WTC11 (cell line): ENCODE measurements around the gene LPIN2. TPM values are rescaled to one million over a fixed set of nuclear protein-coding genes. Genes with fewer than 3 reads are reported as not detected.

Experiments used
- ATAC-seq: fragments of 200-7000 bp; cut with Tn5 transposase; 2 replicates; pipeline ENCODE4 v1.10.0; 2021; ENCODE audit warnings: mild to moderate bottlenecking, moderate library complexity
- CTCF ChIA-PET: fragments of 300-600 bp; sonication (Branson Sonifier 250); formaldehyde crosslinking; loops from one replicate; lab custom pipeline; 2021; ENCODE audit warnings: antibody characterized with exemption; lab: Charles Lee
- POLR2A ChIA-PET: fragments of 350-600 bp; sonication (Branson Sonifier 250); formaldehyde crosslinking; loops from one replicate; lab custom pipeline; 2021; ENCODE audit warnings: antibody characterized with exemption; lab: Charles Lee
- DNase-seq: peaks from one replicate; pipeline ENCODE4 v3.0.0; 2021; ENCODE audit warnings: low spot score
- H3K27ac Mint-ChIP-seq: 2 replicates; pipeline ENCODE4 v1.8.0; 2021; ENCODE audit warnings: mixed read lengths
- H3K27me3 Mint-ChIP-seq: 2 replicates; pipeline ENCODE4 v1.8.0; 2021; ENCODE audit warnings: low read depth, mild to moderate bottlenecking, moderate library complexity, mixed read lengths
- H3K36me3 Mint-ChIP-seq: 2 replicates; pipeline ENCODE4 v1.8.0; 2021; ENCODE audit warnings: mixed read lengths
- H3K4me1 Mint-ChIP-seq: 2 replicates; pipeline ENCODE4 v1.8.0; 2022; ENCODE audit warnings: mixed read lengths
- H3K4me3 Mint-ChIP-seq: 2 replicates; pipeline ENCODE4 v1.8.0; 2021; ENCODE audit warnings: mild to moderate bottlenecking, moderate library complexity, mixed read lengths
- H3K9me3 Mint-ChIP-seq: 2 replicates; pipeline ENCODE4 v1.8.0; 2021; ENCODE audit warnings: mixed read lengths
- ELF4 ChIP-seq: sonication (generic); formaldehyde crosslinking; IDR thresholded peaks from 2 replicates; pipeline ENCODE4 v1.8.1; 2022; ENCODE audit warnings: low read depth, mild to moderate bottlenecking, moderate library complexity, missing genetic modification reagents
- FOXK1 ChIP-seq: sonication (generic); formaldehyde crosslinking; IDR thresholded peaks from 2 replicates; pipeline ENCODE4 v1.8.0; 2022; ENCODE audit warnings: mild to moderate bottlenecking, moderate library complexity, missing genetic modification reagents
- GABPB1 ChIP-seq: sonication (generic); formaldehyde crosslinking; IDR thresholded peaks from 2 replicates; pipeline ENCODE4 v1.8.1; 2023; ENCODE audit warnings: mild to moderate bottlenecking, missing genetic modification reagents
- IRF2 ChIP-seq: sonication (generic); formaldehyde crosslinking; IDR thresholded peaks from 2 replicates; pipeline ENCODE4 v1.8.0; 2022; ENCODE audit warnings: low read depth, missing genetic modification reagents, borderline replicate concordance
- JUN ChIP-seq: sonication (generic); formaldehyde crosslinking; IDR thresholded peaks from 2 replicates; pipeline ENCODE4 v1.8.0; 2023; ENCODE audit warnings: mild to moderate bottlenecking, missing genetic modification reagents
- NFE2L1 ChIP-seq: sonication (generic); formaldehyde crosslinking; IDR thresholded peaks from 2 replicates; pipeline ENCODE4 v1.8.1; 2023; ENCODE audit warnings: missing genetic modification reagents
- NR1H2 ChIP-seq: sonication (generic); formaldehyde crosslinking; IDR thresholded peaks from 2 replicates; pipeline ENCODE4 v1.9.0; 2021; ENCODE audit warnings: mild to moderate bottlenecking, moderate library complexity, missing genetic modification reagents
- OVOL2 ChIP-seq: fragments of 250-450 bp; sonication (Bioruptor Pico); IDR thresholded peaks from 2 replicates; pipeline ENCODE4 v1.9.0; 2021; ENCODE audit warnings: mild to moderate bottlenecking, borderline replicate concordance
- PRRX2 ChIP-seq: fragments of 250-450 bp; sonication (Bioruptor Pico); IDR thresholded peaks from 2 replicates; pipeline ENCODE4 v1.8.0; 2021; ENCODE audit warnings: mild to moderate bottlenecking
- TEAD1 ChIP-seq: sonication (generic); formaldehyde crosslinking; IDR thresholded peaks from 2 replicates; pipeline ENCODE4 v1.8.0; 2022; ENCODE audit warnings: mild to moderate bottlenecking, missing genetic modification reagents
- ZBTB21 ChIP-seq: sonication (generic); formaldehyde crosslinking; IDR thresholded peaks from 2 replicates; pipeline ENCODE4 v1.8.1; 2023; ENCODE audit warnings: mild to moderate bottlenecking, missing genetic modification reagents, borderline replicate concordance
- ZNF138 ChIP-seq: sonication (generic); formaldehyde crosslinking; conservative IDR thresholded peaks from 2 replicates; pipeline ENCODE4 v1.8.1; 2022; ENCODE audit warnings: mild to moderate bottlenecking, moderate library complexity, missing genetic modification reagents
- ZNF219 ChIP-seq: sonication (generic); formaldehyde crosslinking; IDR thresholded peaks from 2 replicates; pipeline ENCODE4 v1.8.0; 2023; ENCODE audit warnings: missing genetic modification reagents, mild to moderate bottlenecking, borderline replicate concordance
- ZNF263 ChIP-seq: sonication (generic); formaldehyde crosslinking; IDR thresholded peaks from 2 replicates; pipeline ENCODE4 v1.8.1; 2022; ENCODE audit warnings: low read depth, mild to moderate bottlenecking, moderate library complexity, missing genetic modification reagents
- ZNF396 ChIP-seq: fragments of 250-450 bp; sonication (Bioruptor Pico); IDR thresholded peaks from 2 replicates; pipeline ENCODE4 v1.8.0; 2021; ENCODE audit warnings: mild to moderate bottlenecking, moderate library complexity, borderline replicate concordance
- total RNA-seq: library from RNA; stranded (reverse); gene quantifications from 3 replicates; pipeline ENCODE4 v1.2.3, GENCODE V29; 2021
- TF ChIP-seq, protein P1 (sequence below): sonication (generic); formaldehyde crosslinking; IDR thresholded peaks from 2 replicates; pipeline ENCODE4 v1.8.1; 2023; ENCODE audit warnings: mild to moderate bottlenecking, moderate library complexity, missing genetic modification reagents
- TF ChIP-seq, protein P2 (sequence below): sonication (generic); formaldehyde crosslinking; IDR thresholded peaks from 2 replicates; pipeline ENCODE4 v1.8.1; 2023; ENCODE audit warnings: mild to moderate bottlenecking, missing genetic modification reagents, borderline replicate concordance
- TF ChIP-seq, protein P3 (sequence below): fragments of 200-600 bp; IDR thresholded peaks from 2 replicates; pipeline ENCODE4 v1.8.0; 2022; ENCODE audit warnings: antibody characterized with exemption
- TF ChIP-seq, protein P4 (sequence below): sonication (generic); formaldehyde crosslinking; IDR thresholded peaks from 2 replicates; pipeline ENCODE4 v1.8.0; 2023; ENCODE audit warnings: missing genetic modification reagents
- TF ChIP-seq, protein P5 (sequence below): sonication (generic); formaldehyde crosslinking; IDR thresholded peaks from 2 replicates; pipeline ENCODE4 v1.8.1; 2022; ENCODE audit warnings: mild to moderate bottlenecking, missing genetic modification reagents, moderate library complexity, borderline replicate concordance

LPIN2 gene
- total RNA-seq, 1 experiment from 2014 or later, result 11.8 TPM

DNA sequence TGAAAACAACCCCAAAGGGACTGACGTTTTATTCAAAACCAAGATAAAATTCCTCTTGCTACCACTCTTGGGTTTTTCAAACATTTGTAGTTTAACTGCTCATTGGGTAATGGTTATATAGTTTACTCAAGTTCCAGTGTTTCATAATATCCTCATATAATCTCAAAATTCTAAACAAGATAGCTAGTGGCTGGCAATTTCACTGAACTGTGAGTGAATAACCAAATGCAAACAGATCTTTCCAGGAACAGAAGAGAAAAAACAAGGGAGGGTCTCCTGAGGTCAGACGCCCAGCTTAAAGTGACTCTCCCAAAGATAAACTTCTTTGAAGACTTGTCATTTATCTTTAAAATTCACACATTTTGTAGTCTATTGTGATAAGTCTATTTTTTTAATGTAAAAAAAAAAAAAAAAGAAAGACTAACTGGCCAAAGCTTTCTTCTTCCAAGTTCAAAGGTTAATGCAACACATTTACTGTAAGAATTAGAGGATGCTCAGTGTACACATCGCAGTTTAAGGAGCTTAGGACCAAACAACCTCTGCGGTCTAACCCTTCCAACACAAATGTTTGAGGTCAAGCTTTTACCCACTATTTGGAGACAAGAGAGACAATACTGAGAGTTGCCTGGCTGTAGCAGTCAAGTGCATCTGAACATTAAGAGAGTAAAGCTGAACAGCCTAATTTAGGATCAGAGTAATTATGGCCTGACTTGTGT is 26.6 kb downstream of the LPIN2 start (continued):
- TF ChIP-seq, protein P1, sequence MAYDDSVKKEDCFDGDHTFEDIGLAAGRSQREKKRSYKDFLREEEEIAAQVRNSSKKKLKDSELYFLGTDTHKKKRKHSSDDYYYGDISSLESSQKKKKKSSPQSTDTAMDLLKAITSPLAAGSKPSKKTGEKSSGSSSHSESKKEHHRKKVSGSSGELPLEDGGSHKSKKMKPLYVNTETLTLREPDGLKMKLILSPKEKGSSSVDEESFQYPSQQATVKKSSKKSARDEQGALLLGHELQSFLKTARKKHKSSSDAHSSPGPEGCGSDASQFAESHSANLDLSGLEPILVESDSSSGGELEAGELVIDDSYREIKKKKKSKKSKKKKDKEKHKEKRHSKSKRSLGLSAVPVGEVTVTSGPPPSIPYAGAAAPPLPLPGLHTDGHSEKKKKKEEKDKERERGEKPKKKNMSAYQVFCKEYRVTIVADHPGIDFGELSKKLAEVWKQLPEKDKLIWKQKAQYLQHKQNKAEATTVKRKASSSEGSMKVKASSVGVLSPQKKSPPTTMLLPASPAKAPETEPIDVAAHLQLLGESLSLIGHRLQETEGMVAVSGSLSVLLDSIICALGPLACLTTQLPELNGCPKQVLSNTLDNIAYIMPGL (CRISPR knock-in tag), result no peak
- no peak for TF ChIP-seq PRRX2 (CRISPR knock-in tag)
- TF ChIP-seq, protein P2, sequence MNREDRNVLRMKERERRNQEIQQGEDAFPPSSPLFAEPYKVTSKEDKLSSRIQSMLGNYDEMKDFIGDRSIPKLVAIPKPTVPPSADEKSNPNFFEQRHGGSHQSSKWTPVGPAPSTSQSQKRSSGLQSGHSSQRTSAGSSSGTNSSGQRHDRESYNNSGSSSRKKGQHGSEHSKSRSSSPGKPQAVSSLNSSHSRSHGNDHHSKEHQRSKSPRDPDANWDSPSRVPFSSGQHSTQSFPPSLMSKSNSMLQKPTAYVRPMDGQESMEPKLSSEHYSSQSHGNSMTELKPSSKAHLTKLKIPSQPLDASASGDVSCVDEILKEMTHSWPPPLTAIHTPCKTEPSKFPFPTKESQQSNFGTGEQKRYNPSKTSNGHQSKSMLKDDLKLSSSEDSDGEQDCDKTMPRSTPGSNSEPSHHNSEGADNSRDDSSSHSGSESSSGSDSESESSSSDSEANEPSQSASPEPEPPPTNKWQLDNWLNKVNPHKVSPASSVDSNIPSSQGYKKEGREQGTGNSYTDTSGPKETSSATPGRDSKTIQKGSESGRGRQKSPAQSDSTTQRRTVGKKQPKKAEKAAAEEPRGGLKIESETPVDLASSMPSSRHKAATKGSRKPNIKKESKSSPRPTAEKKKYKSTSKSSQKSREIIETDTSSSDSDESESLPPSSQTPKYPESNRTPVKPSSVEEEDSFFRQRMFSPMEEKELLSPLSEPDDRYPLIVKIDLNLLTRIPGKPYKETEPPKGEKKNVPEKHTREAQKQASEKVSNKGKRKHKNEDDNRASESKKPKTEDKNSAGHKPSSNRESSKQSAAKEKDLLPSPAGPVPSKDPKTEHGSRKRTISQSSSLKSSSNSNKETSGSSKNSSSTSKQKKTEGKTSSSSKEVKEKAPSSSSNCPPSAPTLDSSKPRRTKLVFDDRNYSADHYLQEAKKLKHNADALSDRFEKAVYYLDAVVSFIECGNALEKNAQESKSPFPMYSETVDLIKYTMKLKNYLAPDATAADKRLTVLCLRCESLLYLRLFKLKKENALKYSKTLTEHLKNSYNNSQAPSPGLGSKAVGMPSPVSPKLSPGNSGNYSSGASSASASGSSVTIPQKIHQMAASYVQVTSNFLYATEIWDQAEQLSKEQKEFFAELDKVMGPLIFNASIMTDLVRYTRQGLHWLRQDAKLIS (CRISPR knock-in tag), result no peak
- TF ChIP-seq, protein P3, sequence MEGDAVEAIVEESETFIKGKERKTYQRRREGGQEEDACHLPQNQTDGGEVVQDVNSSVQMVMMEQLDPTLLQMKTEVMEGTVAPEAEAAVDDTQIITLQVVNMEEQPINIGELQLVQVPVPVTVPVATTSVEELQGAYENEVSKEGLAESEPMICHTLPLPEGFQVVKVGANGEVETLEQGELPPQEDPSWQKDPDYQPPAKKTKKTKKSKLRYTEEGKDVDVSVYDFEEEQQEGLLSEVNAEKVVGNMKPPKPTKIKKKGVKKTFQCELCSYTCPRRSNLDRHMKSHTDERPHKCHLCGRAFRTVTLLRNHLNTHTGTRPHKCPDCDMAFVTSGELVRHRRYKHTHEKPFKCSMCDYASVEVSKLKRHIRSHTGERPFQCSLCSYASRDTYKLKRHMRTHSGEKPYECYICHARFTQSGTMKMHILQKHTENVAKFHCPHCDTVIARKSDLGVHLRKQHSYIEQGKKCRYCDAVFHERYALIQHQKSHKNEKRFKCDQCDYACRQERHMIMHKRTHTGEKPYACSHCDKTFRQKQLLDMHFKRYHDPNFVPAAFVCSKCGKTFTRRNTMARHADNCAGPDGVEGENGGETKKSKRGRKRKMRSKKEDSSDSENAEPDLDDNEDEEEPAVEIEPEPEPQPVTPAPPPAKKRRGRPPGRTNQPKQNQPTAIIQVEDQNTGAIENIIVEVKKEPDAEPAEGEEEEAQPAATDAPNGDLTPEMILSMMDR, result no peak; the same call in 1 of the 2 replicates
- TF ChIP-seq JUN (CRISPR knock-in tag), result no peak

DNA sequence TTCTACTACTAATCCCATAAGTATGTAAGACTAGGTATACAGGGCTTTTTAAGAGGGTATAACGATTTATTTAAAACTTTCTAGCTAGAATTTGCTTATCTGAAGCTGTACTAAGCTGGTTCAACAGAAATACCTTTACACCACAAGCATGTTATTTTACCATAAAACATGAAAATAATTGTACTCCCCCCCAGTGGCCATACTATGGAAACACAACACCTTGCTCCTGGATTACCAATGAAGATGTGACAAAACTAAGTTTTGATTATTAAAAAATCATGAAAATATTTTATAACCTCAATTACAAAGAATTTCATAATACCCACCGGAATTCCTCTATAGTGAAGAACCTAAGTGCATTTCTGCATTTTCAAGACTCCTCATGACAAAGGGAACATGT is 27.3 kb downstream of the LPIN2 start:
- H3K4me3 Mint-ChIP-seq, result no peak overlapping the region
- ATAC-seq (no peak), DNase-seq (no peak)
- no peak overlapping the region for H3K27ac Mint-ChIP-seq
- no peaks in the 10 kb centered on the region for H3K27me3 Mint-ChIP-seq
- ChIA-PET POLR2A (interaction anchor here (0.6 kb wide), 1 partner anchor 193 kb away, joined by 8 read pairs; no protein-coding TSS in a partner anchor), CTCF (interaction anchor here (0.6 to 2.2 kb wide), 12 partner anchors 8 to 134 kb away, joined by 3 to 13 read pairs (median 4); no protein-coding TSS in a partner anchor)
- no peaks in the 10 kb centered on the region for H3K9me3 Mint-ChIP-seq
- peaks cover 10% of the 10 kb centered on the region; the same call in 1 of the 2 replicates for H3K36me3 Mint-ChIP-seq
- peaks cover 38% of the 10 kb centered on the region for H3K4me1 Mint-ChIP-seq
- TF ChIP-seq GABPB1 (CRISPR knock-in tag) (no peak), NFE2L1 (CRISPR knock-in tag) (no peak), ZNF219 (CRISPR knock-in tag) (no peak), IRF2 (CRISPR knock-in tag) (no peak), ZNF138 (CRISPR knock-in tag) (no peak), ELF4 (no peak), ZNF263 (CRISPR knock-in tag) (no peak), TEAD1 (CRISPR knock-in tag) (no peak), ZBTB21 (CRISPR knock-in tag) (no peak), FOXK1 (no peak), OVOL2 (CRISPR knock-in tag) (no peak), ZNF396 (no peak), NR1H2 (CRISPR knock-in tag) (no peak)
- TF ChIP-seq, protein P4, sequence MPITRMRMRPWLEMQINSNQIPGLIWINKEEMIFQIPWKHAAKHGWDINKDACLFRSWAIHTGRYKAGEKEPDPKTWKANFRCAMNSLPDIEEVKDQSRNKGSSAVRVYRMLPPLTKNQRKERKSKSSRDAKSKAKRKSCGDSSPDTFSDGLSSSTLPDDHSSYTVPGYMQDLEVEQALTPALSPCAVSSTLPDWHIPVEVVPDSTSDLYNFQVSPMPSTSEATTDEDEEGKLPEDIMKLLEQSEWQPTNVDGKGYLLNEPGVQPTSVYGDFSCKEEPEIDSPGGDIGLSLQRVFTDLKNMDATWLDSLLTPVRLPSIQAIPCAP (CRISPR knock-in tag), result no peak
- TF ChIP-seq, protein P2 (CRISPR knock-in tag), result no peak
- TF ChIP-seq, protein P5, sequence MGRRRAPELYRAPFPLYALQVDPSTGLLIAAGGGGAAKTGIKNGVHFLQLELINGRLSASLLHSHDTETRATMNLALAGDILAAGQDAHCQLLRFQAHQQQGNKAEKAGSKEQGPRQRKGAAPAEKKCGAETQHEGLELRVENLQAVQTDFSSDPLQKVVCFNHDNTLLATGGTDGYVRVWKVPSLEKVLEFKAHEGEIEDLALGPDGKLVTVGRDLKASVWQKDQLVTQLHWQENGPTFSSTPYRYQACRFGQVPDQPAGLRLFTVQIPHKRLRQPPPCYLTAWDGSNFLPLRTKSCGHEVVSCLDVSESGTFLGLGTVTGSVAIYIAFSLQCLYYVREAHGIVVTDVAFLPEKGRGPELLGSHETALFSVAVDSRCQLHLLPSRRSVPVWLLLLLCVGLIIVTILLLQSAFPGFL (CRISPR knock-in tag), result no peak
